ENCODE measurements around the gene ZCCHC4. TPM values are rescaled to one million over a fixed set of nuclear protein-coding genes. Genes with fewer than 3 reads are reported as not detected.

Gene ZCCHC4
- total RNA-seq, 4 donors from 2014 or later: 6.9 to 14.2 (median 12.4) TPM

DNA sequence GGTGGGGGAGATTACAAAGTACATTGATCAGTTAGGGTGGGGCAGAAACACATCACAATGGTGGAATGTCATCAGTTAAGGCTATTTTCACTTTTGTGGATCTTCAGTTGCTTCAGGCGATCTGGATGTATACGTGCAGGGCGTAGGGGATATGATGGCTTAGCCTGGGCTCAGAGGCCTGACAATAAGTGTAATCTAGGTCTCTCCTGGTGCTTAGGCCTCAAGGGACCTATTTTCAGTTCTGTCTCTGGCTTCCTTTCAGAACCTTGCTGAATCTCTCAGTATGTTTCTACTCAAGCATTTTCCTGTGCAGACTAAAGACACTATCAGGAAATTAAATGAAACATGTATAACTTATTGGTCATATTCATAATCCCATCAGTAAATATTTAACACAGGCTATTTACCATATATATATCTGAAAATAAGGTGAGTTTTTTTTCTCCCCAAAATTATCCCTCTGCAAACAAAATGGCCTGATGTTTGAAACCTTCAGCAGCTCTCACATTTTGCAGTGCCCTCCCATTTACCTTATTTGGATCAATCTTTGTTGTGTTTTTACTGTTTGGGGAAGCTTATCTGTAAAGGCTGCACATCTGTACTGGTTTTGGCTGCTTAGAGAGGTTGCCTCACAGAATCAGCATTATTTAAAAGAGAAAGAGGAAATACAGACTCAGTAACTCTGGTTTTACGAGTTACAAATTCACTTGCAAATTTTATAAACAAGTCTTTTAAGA lies 2.3 kb upstream of the ZCCHC4 start:
- TF ChIP-seq, protein P1, sequence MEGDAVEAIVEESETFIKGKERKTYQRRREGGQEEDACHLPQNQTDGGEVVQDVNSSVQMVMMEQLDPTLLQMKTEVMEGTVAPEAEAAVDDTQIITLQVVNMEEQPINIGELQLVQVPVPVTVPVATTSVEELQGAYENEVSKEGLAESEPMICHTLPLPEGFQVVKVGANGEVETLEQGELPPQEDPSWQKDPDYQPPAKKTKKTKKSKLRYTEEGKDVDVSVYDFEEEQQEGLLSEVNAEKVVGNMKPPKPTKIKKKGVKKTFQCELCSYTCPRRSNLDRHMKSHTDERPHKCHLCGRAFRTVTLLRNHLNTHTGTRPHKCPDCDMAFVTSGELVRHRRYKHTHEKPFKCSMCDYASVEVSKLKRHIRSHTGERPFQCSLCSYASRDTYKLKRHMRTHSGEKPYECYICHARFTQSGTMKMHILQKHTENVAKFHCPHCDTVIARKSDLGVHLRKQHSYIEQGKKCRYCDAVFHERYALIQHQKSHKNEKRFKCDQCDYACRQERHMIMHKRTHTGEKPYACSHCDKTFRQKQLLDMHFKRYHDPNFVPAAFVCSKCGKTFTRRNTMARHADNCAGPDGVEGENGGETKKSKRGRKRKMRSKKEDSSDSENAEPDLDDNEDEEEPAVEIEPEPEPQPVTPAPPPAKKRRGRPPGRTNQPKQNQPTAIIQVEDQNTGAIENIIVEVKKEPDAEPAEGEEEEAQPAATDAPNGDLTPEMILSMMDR (IDR thresholded peaks at IDR 0.05 in 4 of 5, conservative IDR thresholded peaks at IDR 0.05 in 1 of 5): no peak
- no peak for TF ChIP-seq POLR2A (IDR thresholded peaks at IDR 0.05)
- Histone ChIP-seq H3K9me3 (no peaks in the 10 kb centered on the region), H3K27me3 (no peaks in the 10 kb centered on the region), H3K4me1 (peaks cover 5 to 8% of the 10 kb centered on the region in 2 donors), H3K4me3 (no peak overlapping the region), H3K36me3 (no peaks in the 10 kb centered on the region), H3K27ac (no peak overlapping the region)
- in situ Hi-C loops (cut with MboI; ENCODE audit: low sequenced_read_pairs in 4 of 4): loop anchor here in 2 of 4 donors (10.0 to 25.0 kb wide), 2 partner anchors 145 to 148 kb away; partner anchors contain the start of gene SEPSECS (in 2 of the 2)
- ATAC-seq: no peak
- intact Hi-C loops (cut with DNase I; ENCODE audit: low total_unique reads): no loop called here
- DNase-seq: no peak

DNA sequence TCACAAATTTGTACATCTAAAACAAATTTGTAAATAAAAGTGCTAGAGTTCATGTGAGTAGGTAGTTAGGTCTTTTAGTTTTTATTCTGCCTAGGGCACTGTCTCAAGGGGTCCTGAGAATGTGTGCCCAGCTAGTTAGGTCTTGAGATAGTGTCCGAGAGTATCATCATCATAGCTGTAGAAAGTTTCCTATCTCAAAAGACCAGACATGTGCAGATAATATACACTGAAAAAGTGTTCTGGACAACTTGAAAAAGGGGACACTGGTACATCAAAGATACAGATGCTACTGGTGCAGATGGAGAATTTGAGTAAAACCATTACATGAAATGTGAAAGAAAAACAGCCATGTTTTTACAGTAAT lies 1.8 kb upstream of the ZCCHC4 start:
- Histone ChIP-seq H3K9me3 (no peaks in the 10 kb centered on the region), H3K4me1 (peaks cover 5 to 8% of the 10 kb centered on the region in 2 donors), H3K27me3 (no peaks in the 10 kb centered on the region), H3K4me3 (no peak overlapping the region), H3K36me3 (no peaks in the 10 kb centered on the region), H3K27ac (no peak overlapping the region)
- TF ChIP-seq, protein P1 (IDR thresholded peaks at IDR 0.05 in 4 of 5, conservative IDR thresholded peaks at IDR 0.05 in 1 of 5): no peak
- no peak for TF ChIP-seq POLR2A (IDR thresholded peaks at IDR 0.05)
- intact Hi-C loops (cut with DNase I; ENCODE audit: low total_unique reads): no loop called here
- DNase-seq: no peak
- in situ Hi-C loops (cut with MboI; ENCODE audit: low sequenced_read_pairs in 4 of 4): loop anchor here in 2 of 4 donors (10.0 to 25.0 kb wide), 2 partner anchors 146 to 148 kb away; partner anchors contain the start of gene SEPSECS (in 2 of the 2)
- no peak for ATAC-seq

DNA sequence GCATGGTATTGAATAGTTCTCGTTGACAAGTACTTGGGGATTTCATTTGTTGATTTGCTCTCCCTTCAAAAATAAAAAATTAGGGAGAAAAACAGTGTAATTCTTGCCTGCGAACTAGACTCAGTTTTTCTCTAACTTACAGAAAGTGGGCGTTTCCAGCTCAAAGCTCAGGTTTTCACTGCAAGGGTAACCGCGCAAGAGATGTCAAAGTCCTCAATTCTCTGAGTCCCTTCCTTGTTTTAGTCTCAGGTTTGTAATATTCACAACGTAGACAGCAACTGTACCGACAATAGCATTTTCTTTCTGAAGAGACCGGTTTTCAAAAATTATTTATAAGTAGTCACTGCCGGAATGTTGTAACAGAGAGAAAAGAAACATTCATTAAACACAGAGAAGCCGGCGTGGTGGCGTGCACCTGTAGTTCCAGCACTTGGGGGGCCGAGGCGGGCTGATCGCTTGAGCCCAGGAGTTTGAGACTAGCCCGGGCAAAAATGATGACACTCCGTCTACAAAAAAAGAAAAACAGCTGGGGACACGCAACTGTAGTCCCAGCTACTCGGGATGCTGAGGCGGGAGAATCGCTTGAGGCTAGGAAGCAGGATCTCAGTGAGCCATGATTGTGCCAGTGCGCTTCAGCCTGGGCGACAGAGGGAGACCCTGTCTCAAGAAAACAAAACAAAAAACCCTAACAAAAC lies 774 bp downstream of the ZCCHC4 start:
- DNase-seq: no peak
- H3K36me3 ChIP-seq: no peaks in the 10 kb centered on the region
- no peak for ATAC-seq
- peak overlapping the region; percentile 70 to 84 (median 74) for H3K4me3 ChIP-seq
- peak overlapping the region in 3 of 4 donors; percentile 64 to 78 (median 74) for H3K27ac ChIP-seq
- H3K9me3 ChIP-seq: no peaks in the 10 kb centered on the region
- no peaks in the 10 kb centered on the region for H3K27me3 ChIP-seq
- intact Hi-C loops (cut with DNase I; ENCODE audit: low total_unique reads) (no loop called here), in situ Hi-C loops (cut with MboI; ENCODE audit: low sequenced_read_pairs in 4 of 4) (loop anchor here in 2 of 4 donors (10.0 to 25.0 kb wide), 2 partner anchors 149 to 151 kb away; partner anchors contain the start of gene SEPSECS (in 2 of the 2))
- no peak for TF ChIP-seq POLR2A (IDR thresholded peaks at IDR 0.05)
- TF ChIP-seq, protein P1 (IDR thresholded peaks at IDR 0.05 in 4 of 5, conservative IDR thresholded peaks at IDR 0.05 in 1 of 5): no peak
- peaks cover 5 to 8% of the 10 kb centered on the region in 2 donors for H3K4me1 ChIP-seq

DNA sequence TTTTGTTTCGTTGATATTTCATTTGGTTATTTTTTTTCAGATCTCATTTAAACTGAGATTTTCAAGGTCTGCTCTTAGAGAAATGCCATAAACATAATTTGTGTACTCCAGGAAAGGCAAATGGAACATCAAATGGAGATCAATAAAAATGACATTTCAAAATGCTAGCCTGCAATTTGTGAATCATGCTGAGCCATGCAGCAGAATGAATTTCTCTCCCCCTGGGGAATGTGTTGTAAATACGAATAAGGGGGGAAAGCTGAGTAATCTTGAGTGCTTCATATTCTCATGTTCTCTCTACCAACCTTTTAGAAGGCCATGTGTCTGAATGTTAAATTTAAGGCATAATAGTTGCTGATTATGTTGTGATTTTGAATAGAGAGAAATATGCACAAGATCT lies 7.8 kb downstream of the ZCCHC4 start:
- TF ChIP-seq POLR2A (IDR thresholded peaks at IDR 0.05): no peak
- TF ChIP-seq, protein P1 (IDR thresholded peaks at IDR 0.05 in 4 of 5, conservative IDR thresholded peaks at IDR 0.05 in 1 of 5): no peak
- DNase-seq (no peak), ATAC-seq (no peak)
- Histone ChIP-seq H3K4me3 (no peak overlapping the region), H3K9me3 (no peaks in the 10 kb centered on the region), H3K27ac (no peak overlapping the region), H3K4me1 (no peaks in the 10 kb centered on the region), H3K36me3 (peaks cover 0 to 7% of the 10 kb centered on the region in 2 donors), H3K27me3 (no peaks in the 10 kb centered on the region)
- in situ Hi-C loops (cut with MboI; ENCODE audit: low sequenced_read_pairs in 4 of 4): loop anchor here in 1 of 4 donors (10.0 to 25.0 kb wide), 2 partner anchors 56 to 158 kb away; partner anchors contain the start of gene SEPSECS
- intact Hi-C loops (cut with DNase I; ENCODE audit: low total_unique reads): no loop called here

Measured in gastrocnemius medialis (tissue), 4 donors.